PC-9 (cell line): ENCODE measurements around the gene ETV1.

Experiments used
- CTCF ChIP-seq: fragments of 200-600 bp; sonication (generic); conservative IDR thresholded peaks from 2 replicates; pipeline ENCODE4 v1.6.1; 2017; ENCODE audit warnings: mixed run types, antibody characterized with exemption, mild to moderate bottlenecking, moderate library complexity
- EZH2 ChIP-seq: fragments of 200-600 bp; sonication (generic); IDR thresholded peaks from 2 replicates; pipeline ENCODE4 v1.8.0; 2017; ENCODE audit warnings: antibody characterized with exemption, low read depth

GRCh38 chr7:13989126-13989948 is at the start of gene ETV1:
- TF ChIP-seq EZH2 = no peak
- TF ChIP-seq CTCF = no peak; the same call in 1 of the 2 replicates
